SK-N-SH (cell line): ENCODE measurements around the gene SMARCD1. TPM values are rescaled to one million over a fixed set of nuclear protein-coding genes. Genes with fewer than 3 reads are reported as not detected.

Experiments
- CTCF ChIA-PET: fragments of 300-600, 350-600 bp; formaldehyde crosslinking; extraction: SDS; loops from one replicate; lab custom pipeline; 2021; lab: Yijun Ruan, JAX
- POLR2A ChIA-PET: fragments of 350-600 bp; sonication (Branson Sonifier 250); formaldehyde crosslinking; extraction: SDS; loops from one replicate; lab custom pipeline; 2020; ENCODE audit warnings: antibody characterized with exemption, inconsistent platforms; lab: Yijun Ruan, JAX
- DNase-seq: peaks from one replicate; pipeline ENCODE4 v3.0.0; 2012
- H2AFZ ChIP-seq: fragments of 200-600 bp; sonication (generic); 2 replicates; pipeline ENCODE4 v1.8.1; 2016; ENCODE audit warnings: antibody characterized with exemption, mild to moderate bottlenecking, low read depth
- H3F3A ChIP-seq: fragments of 200-600 bp; sonication (generic); replicated peaks from 2 replicates; pipeline ENCODE3; 2016; ENCODE audit warnings: antibody characterized with exemption, mild to moderate bottlenecking; ENCODE audit not compliant: insufficient read depth
- H3K27ac ChIP-seq, 2 experiments: fragments of 200-500 bp in 1 of 2; fragments of 200-600 bp in 1 of 2; sonication (Bioruptor generic) in 1 of 2; sonication (generic), shearing (Covaris generic) in 1 of 2; 2 replicates each; pipeline versions ENCODE4 v1.5.1 to v1.6.1; 2014 to 2016; ENCODE audit warnings: low read depth in 2 of 2, inconsistent platforms in 1 of 2, low read length in 1 of 2, mild to moderate bottlenecking in 1 of 2, mixed read lengths in 1 of 2
- H3K27me3 ChIP-seq: fragments of 200-600 bp; sonication (generic), shearing (Covaris generic); 2 replicates; pipeline ENCODE4 v1.6.1; 2016; ENCODE audit warnings: mixed run types; ENCODE audit not compliant: insufficient read depth
- H3K36me3 ChIP-seq, 2 experiments: fragments of 200-500 bp in 1 of 2; fragments of 200-600 bp in 1 of 2; sonication (Bioruptor generic) in 1 of 2; sonication (generic) in 1 of 2; replicated peaks in 1 of 2; 2 replicates each; pipeline versions ENCODE3 to v1.5.1; 2014 to 2016; ENCODE audit warnings: low read length in 1 of 2, mild to moderate bottlenecking in 1 of 2; ENCODE audit not compliant: insufficient read depth in 2 of 2, control insufficient read depth in 1 of 2
- H3K4me1 ChIP-seq, 2 experiments: fragments of 200-500 bp in 1 of 2; fragments of 200-600 bp in 1 of 2; sonication (Bioruptor generic) in 1 of 2; sonication (generic), shearing (Covaris generic) in 1 of 2; 2 replicates each; pipeline versions ENCODE4 v1.5.1 to v1.6.1; 2014 to 2016; ENCODE audit warnings: low read depth in 1 of 2, low read length in 1 of 2, mixed run types in 1 of 2; ENCODE audit not compliant: insufficient read depth in 2 of 2, control insufficient read depth in 1 of 2
- H3K4me2 ChIP-seq: fragments of 200-600 bp; sonication (generic), shearing (Covaris generic); 2 replicates; pipeline ENCODE4 v1.6.1; 2017; ENCODE audit warnings: mixed run types
- H3K4me3 ChIP-seq, 2 experiments: fragments of 200-500 bp in 1 of 2; fragments of 200-600 bp in 1 of 2; sonication (Bioruptor generic) in 1 of 2; sonication (generic), shearing (Covaris generic) in 1 of 2; 2 replicates each; pipeline versions ENCODE4 v1.5.1 to v1.8.1; 2014 to 2016; ENCODE audit warnings: low read depth in 2 of 2, inconsistent platforms in 1 of 2, low read length in 1 of 2, mild to moderate bottlenecking in 1 of 2, mixed read lengths in 1 of 2, moderate library complexity in 1 of 2
- H3K79me2 ChIP-seq: fragments of 200-600 bp; sonication (generic); 2 replicates; pipeline ENCODE4 v1.8.1; 2017; ENCODE audit warnings: mild to moderate bottlenecking; ENCODE audit not compliant: insufficient read depth
- H3K9ac ChIP-seq: fragments of 200-600 bp; sonication (generic); 2 replicates; pipeline ENCODE4 v1.6.1; 2017; ENCODE audit warnings: mixed run types
- H3K9me2 ChIP-seq: fragments of 200-600 bp; sonication (generic); 2 replicates; pipeline ENCODE4 v1.6.1; 2017; ENCODE audit warnings: mixed run types
- H3K9me3 ChIP-seq: fragments of 200-600 bp; sonication (generic); 2 replicates; pipeline ENCODE4 v1.6.1; 2017; ENCODE audit warnings: mixed run types, mild to moderate bottlenecking, moderate library complexity
- H4K20me1 ChIP-seq: fragments of 200-600 bp; sonication (generic); 2 replicates; pipeline ENCODE4 v1.6.1; 2017; ENCODE audit warnings: mild to moderate bottlenecking, mixed run types; ENCODE audit not compliant: insufficient read depth
- EP300 ChIP-seq, 2 experiments: IDR thresholded peaks; 2 replicates each; pipeline versions ENCODE4 v1.4.0 to v1.6.1; 2012; ENCODE audit warnings: borderline replicate concordance in 1 of 2, low read depth in 1 of 2, low read length in 1 of 2
- FOXJ3 ChIP-seq: sonication (generic); formaldehyde crosslinking; IDR thresholded peaks from 2 replicates; pipeline ENCODE4 v1.5.1; 2020; ENCODE audit warnings: mild to moderate bottlenecking, missing genetic modification reagents
- MEF2A ChIP-seq: IDR thresholded peaks from 2 replicates; pipeline ENCODE4 v1.4.0; 2012; ENCODE audit warnings: low read depth, borderline replicate concordance
- POLR2AphosphoS5 ChIP-seq: IDR thresholded peaks from 2 replicates; pipeline ENCODE4 v1.6.1; 2012; ENCODE audit warnings: low read depth, low read length
- RAD21 ChIP-seq: IDR thresholded peaks from 2 replicates; pipeline ENCODE4 v1.6.1; 2012; ENCODE audit warnings: mild to moderate bottlenecking, low read length
- RXRA ChIP-seq: IDR thresholded peaks from 2 replicates; pipeline ENCODE4 v1.4.0; 2012; ENCODE audit warnings: low read depth, mild to moderate bottlenecking, borderline replicate concordance
- SMC3 ChIP-seq: IDR thresholded peaks from 2 replicates; pipeline ENCODE4 v1.6.1; 2012; ENCODE audit warnings: low read depth, low read length, improper control_type of control experiment
- WGBS: methylation state at CpG from one replicate; pipeline ENCODE4 v1.1.6; 2017; ENCODE audit warnings: low lambda C conversion rate; 5-methylcytosine and 5-hydroxymethylcytosine counted together
- polyA plus RNA-seq, 3 experiments: library from polyadenylated mRNA; depleted of rRNA; stranded (reverse); fragments of >200 nt; gene quantifications; 2 replicates each; pipeline ENCODE4 v1.2.3, GENCODE V29; 2012
- TF ChIP-seq, protein P1 (sequence below): IDR thresholded peaks from 2 replicates; pipeline ENCODE4 v1.6.1; 2012; ENCODE audit warnings: mild to moderate bottlenecking, low read depth, low read length, moderate library complexity
- TF ChIP-seq, protein P2 (sequence below): IDR thresholded peaks from 2 replicates; pipeline ENCODE4 v1.4.0; 2012; ENCODE audit warnings: low read depth, borderline replicate concordance
- TF ChIP-seq, protein P3 (sequence below): IDR thresholded peaks from 2 replicates; pipeline ENCODE4 v1.4.0; 2012; ENCODE audit warnings: low read depth, borderline replicate concordance
- TF ChIP-seq, protein P4 (sequence below): fragments of 150-350 bp; IDR thresholded peaks from 2 replicates; pipeline ENCODE4 v1.6.1; 2017; ENCODE audit warnings: antibody characterized with exemption, low read length, low read depth, borderline replicate concordance

The SMARCD1 gene
- polyA plus RNA-seq, 1 of the 3 experiments (the other 2 are of a cell fraction) = 58.5 TPM

DNA sequence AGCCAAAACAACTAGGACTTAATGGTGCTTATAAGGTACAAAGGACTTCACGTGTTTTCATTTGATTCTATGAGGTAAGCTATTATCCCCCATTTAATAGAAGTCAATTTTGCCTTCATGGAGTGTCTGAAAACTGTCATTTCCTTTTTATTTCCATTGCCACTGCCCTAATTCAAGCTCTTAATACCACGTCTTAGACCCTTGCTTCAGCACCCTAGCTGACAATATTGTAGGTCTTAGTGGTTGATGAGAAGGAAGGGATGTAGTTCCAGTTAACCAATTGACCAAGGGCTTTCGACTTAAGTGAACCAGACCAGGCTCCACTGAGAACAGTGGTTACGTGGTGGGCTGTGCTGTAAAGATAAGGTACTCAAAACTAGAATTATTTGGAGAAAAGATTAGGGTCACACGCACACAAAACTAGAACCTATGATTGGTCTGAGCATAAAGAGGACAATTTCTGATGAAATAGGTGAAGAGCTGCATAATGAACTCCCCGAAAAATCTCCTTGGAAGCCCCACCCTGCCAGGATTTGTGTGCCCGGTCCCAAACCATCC lies 37.4 kb upstream of the SMARCD1 start:
- no peak overlapping the region for H3K27ac ChIP-seq
- no peaks in the 10 kb centered on the region for H3K9me2 ChIP-seq
- no peaks in the 10 kb centered on the region for H3F3A ChIP-seq
- no peak for DNase-seq
- H3K9me3 ChIP-seq = no peaks in the 10 kb centered on the region
- ChIA-PET POLR2A (no interaction called here), CTCF (interaction anchor here (1.3 to 37.6 kb wide), 4 partner anchors 9 to 180 kb away, joined by 3 to 1401 read pairs (median 8); partner anchors contain the start of genes AQP5 and AQP6)
- H3K4me2 ChIP-seq = no peak overlapping the region
- H3K4me3 ChIP-seq = no peak overlapping the region
- H3K36me3 ChIP-seq = no peaks in the 10 kb centered on the region
- no peaks in the 10 kb centered on the region; a peak in 1 of 4 replicates for H3K4me1 ChIP-seq
- no peaks in the 10 kb centered on the region for H3K79me2 ChIP-seq
- H3K27me3 ChIP-seq = peaks cover 7% of the 10 kb centered on the region
- 82% methylated on average over 7 of the region's 7 CpGs for WGBS
- H3K9ac ChIP-seq = no peak overlapping the region
- TF ChIP-seq RXRA = no peak
- no peak for TF ChIP-seq SMC3
- TF ChIP-seq, protein P1, sequence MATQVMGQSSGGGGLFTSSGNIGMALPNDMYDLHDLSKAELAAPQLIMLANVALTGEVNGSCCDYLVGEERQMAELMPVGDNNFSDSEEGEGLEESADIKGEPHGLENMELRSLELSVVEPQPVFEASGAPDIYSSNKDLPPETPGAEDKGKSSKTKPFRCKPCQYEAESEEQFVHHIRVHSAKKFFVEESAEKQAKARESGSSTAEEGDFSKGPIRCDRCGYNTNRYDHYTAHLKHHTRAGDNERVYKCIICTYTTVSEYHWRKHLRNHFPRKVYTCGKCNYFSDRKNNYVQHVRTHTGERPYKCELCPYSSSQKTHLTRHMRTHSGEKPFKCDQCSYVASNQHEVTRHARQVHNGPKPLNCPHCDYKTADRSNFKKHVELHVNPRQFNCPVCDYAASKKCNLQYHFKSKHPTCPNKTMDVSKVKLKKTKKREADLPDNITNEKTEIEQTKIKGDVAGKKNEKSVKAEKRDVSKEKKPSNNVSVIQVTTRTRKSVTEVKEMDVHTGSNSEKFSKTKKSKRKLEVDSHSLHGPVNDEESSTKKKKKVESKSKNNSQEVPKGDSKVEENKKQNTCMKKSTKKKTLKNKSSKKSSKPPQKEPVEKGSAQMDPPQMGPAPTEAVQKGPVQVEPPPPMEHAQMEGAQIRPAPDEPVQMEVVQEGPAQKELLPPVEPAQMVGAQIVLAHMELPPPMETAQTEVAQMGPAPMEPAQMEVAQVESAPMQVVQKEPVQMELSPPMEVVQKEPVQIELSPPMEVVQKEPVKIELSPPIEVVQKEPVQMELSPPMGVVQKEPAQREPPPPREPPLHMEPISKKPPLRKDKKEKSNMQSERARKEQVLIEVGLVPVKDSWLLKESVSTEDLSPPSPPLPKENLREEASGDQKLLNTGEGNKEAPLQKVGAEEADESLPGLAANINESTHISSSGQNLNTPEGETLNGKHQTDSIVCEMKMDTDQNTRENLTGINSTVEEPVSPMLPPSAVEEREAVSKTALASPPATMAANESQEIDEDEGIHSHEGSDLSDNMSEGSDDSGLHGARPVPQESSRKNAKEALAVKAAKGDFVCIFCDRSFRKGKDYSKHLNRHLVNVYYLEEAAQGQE = no peak
- no peak for TF ChIP-seq MEF2A
- TF ChIP-seq, protein P2, sequence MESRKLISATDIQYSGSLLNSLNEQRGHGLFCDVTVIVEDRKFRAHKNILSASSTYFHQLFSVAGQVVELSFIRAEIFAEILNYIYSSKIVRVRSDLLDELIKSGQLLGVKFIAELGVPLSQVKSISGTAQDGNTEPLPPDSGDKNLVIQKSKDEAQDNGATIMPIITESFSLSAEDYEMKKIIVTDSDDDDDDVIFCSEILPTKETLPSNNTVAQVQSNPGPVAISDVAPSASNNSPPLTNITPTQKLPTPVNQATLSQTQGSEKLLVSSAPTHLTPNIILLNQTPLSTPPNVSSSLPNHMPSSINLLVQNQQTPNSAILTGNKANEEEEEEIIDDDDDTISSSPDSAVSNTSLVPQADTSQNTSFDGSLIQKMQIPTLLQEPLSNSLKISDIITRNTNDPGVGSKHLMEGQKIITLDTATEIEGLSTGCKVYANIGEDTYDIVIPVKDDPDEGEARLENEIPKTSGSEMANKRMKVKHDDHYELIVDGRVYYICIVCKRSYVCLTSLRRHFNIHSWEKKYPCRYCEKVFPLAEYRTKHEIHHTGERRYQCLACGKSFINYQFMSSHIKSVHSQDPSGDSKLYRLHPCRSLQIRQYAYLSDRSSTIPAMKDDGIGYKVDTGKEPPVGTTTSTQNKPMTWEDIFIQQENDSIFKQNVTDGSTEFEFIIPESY = no peak
- no peak for TF ChIP-seq RAD21
- no peak for TF ChIP-seq FOXJ3 (CRISPR knock-in tag)
- no peak for TF ChIP-seq EP300 (IDR thresholded peaks at IDR 0.05; ENCODE audit: borderline replicate concordance in 1 of 2, low read depth in 1 of 2, low read length in 1 of 2)
- TF ChIP-seq, protein P3, sequence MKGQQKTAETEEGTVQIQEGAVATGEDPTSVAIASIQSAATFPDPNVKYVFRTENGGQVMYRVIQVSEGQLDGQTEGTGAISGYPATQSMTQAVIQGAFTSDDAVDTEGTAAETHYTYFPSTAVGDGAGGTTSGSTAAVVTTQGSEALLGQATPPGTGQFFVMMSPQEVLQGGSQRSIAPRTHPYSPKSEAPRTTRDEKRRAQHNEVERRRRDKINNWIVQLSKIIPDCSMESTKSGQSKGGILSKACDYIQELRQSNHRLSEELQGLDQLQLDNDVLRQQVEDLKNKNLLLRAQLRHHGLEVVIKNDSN = no peak
- no peak for TF ChIP-seq POLR2AphosphoS5
- TF ChIP-seq, protein P4, sequence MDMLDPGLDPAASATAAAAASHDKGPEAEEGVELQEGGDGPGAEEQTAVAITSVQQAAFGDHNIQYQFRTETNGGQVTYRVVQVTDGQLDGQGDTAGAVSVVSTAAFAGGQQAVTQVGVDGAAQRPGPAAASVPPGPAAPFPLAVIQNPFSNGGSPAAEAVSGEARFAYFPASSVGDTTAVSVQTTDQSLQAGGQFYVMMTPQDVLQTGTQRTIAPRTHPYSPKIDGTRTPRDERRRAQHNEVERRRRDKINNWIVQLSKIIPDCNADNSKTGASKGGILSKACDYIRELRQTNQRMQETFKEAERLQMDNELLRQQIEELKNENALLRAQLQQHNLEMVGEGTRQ = no peak
- H4K20me1 ChIP-seq = no peaks in the 10 kb centered on the region
- H2AFZ ChIP-seq = no peak overlapping the region
